HCT116 (cell line): Measurements from ENCODE around the gene ITGA2B. TPM values are rescaled to one million over a fixed set of nuclear protein-coding genes. Genes with fewer than 3 reads are reported as not detected.

ENCODE experiments used
- ATAC-seq: fragments of 200-7000 bp; cut with Tn5 transposase; 2 replicates; pipeline ENCODE4 v1.9.1; 2020; ENCODE audit warnings: mild to moderate bottlenecking, moderate library complexity
- BruUV-seq: library from RNA; stranded (reverse); fragments of 400-500 nt; replicated peaks from 2 replicates; lab custom pipeline; 2021; lab: Mats Ljungman, UMichigan
- CTCF ChIA-PET: fragments of 300-600 bp; sonication (Branson Sonifier 250); formaldehyde crosslinking; loops from one replicate; lab custom pipeline; 2021; ENCODE audit warnings: antibody characterized with exemption; lab: Charles Lee
- POLR2A ChIA-PET: fragments of 300-600, 350-600 bp; sonication (Branson Sonifier 250); formaldehyde crosslinking; loops from one replicate; lab custom pipeline; 2021; ENCODE audit warnings: antibody characterized with exemption; lab: Charles Lee
- RAD21 ChIA-PET, 2 experiments: fragments of 300-600 bp; sonication (Branson Sonifier 250); formaldehyde crosslinking; loops; one replicate each; lab custom pipeline; 2023; ENCODE audit warnings: low total read pairs in 2 of 2; ENCODE audit not compliant: uncharacterized antibody in 2 of 2, unreplicated experiment in 2 of 2, low non-redundant PET in 1 of 2; lab: Charles Lee
- DNase-seq: peaks from one replicate; pipeline ENCODE4 v3.0.0-alpha.2; 2010; ENCODE audit warnings: low read depth, low spot score
- H2AFZ ChIP-seq: fragments of 200-600 bp; shearing (Covaris generic), sonication (generic); 2 replicates; pipeline ENCODE4 v1.6.1; 2017; ENCODE audit warnings: low read depth, mixed run types, mixed read lengths, antibody characterized with exemption, low read length; ENCODE audit not compliant: poor library complexity, severe bottlenecking
- H3K27ac ChIP-seq: 2 replicates; pipeline ENCODE4 v1.5.1; 2012; ENCODE audit warnings: low read depth, low read length
- H3K27me3 ChIP-seq: fragments of 200-600 bp; sonication (generic); 2 replicates; pipeline ENCODE4 v1.6.1; 2016; ENCODE audit warnings: mixed run types, low read length, mixed read lengths; ENCODE audit not compliant: insufficient read depth
- H3K36me3 ChIP-seq, 2 experiments: fragments of 200-500 bp in 1 of 2; fragments of 200-600 bp in 1 of 2; sonication (Bioruptor generic) in 1 of 2; sonication (generic) in 1 of 2; 2 replicates each; pipeline versions ENCODE4 v1.5.1 to v1.6.1; 2014 to 2016; ENCODE audit warnings: low read length in 2 of 2, inconsistent platforms in 1 of 2, mixed read lengths in 1 of 2, mixed run types in 1 of 2; ENCODE audit not compliant: insufficient read depth in 2 of 2, control insufficient read depth in 1 of 2
- H3K4me1 ChIP-seq, 2 experiments: fragments of 200-600 bp in 1 of 2; sonication (generic) in 1 of 2; 2 replicates each; pipeline versions ENCODE4 v1.5.1 to v1.6.1; 2012 to 2017; ENCODE audit warnings: low read length in 2 of 2, inconsistent platforms in 1 of 2, mild to moderate bottlenecking in 1 of 2, mixed read lengths in 1 of 2, mixed run types in 1 of 2, moderate library complexity in 1 of 2; ENCODE audit not compliant: insufficient read depth in 2 of 2, control insufficient read depth in 1 of 2
- H3K4me2 ChIP-seq: fragments of 200-600 bp; sonication (generic); 2 replicates; pipeline ENCODE4 v1.6.1; 2017; ENCODE audit warnings: mixed run types, low read length, mixed read lengths
- H3K4me3 ChIP-seq, 2 experiments: fragments of 200-600 bp in 1 of 2; sonication (generic) in 1 of 2; replicated peaks in 1 of 2; 2 replicates each; pipeline ENCODE4 v1.5.1; 2011 to 2016; ENCODE audit warnings: low read length in 2 of 2, control low read depth in 1 of 2, low read depth in 1 of 2, mild to moderate bottlenecking in 1 of 2, mixed read lengths in 1 of 2, mixed run types in 1 of 2
- H3K79me2 ChIP-seq: fragments of 200-600 bp; sonication (generic); 2 replicates; pipeline ENCODE4 v1.6.1; 2017; ENCODE audit warnings: mild to moderate bottlenecking, mixed run types, low read length, moderate library complexity, mixed read lengths; ENCODE audit not compliant: insufficient read depth
- H3K9ac ChIP-seq: fragments of 200-600 bp; sonication (generic); 2 replicates; pipeline ENCODE4 v1.6.1; 2016; ENCODE audit warnings: low read length, mixed read lengths
- H3K9me2 ChIP-seq: fragments of 200-600 bp; sonication (generic), shearing (Covaris generic); 2 replicates; pipeline ENCODE4 v1.6.1; 2017; ENCODE audit warnings: mixed run types, mild to moderate bottlenecking, moderate library complexity; ENCODE audit not compliant: insufficient read depth
- H3K9me3 ChIP-seq, 2 experiments: fragments of 200-500 bp in 1 of 2; fragments of 200-600 bp in 1 of 2; sonication (Bioruptor generic) in 1 of 2; sonication (generic) in 1 of 2; 2 replicates each; pipeline ENCODE4 v1.6.1; 2014 to 2017; ENCODE audit warnings: low read length in 2 of 2, mixed read lengths in 2 of 2, inconsistent platforms in 1 of 2, low read depth in 1 of 2, mild to moderate bottlenecking in 1 of 2, mixed run types in 1 of 2, moderate library complexity in 1 of 2; ENCODE audit not compliant: control insufficient read depth in 1 of 2, insufficient read depth in 1 of 2
- H4K20me1 ChIP-seq: fragments of 200-600 bp; sonication (generic), shearing (Covaris generic); 2 replicates; pipeline ENCODE4 v1.6.1; 2017; ENCODE audit warnings: mixed run types, mild to moderate bottlenecking, moderate library complexity; ENCODE audit not compliant: insufficient read depth
- EGR1 ChIP-seq: IDR thresholded peaks from 2 replicates; pipeline ENCODE4 v1.6.1; 2012; ENCODE audit warnings: low read depth
- EZH2 ChIP-seq: fragments of 200-600 bp; sonication (generic); IDR thresholded peaks from 2 replicates; pipeline ENCODE4 v1.6.1; 2017; ENCODE audit warnings: antibody characterized with exemption, mixed run types
- EZH2phosphoT487 ChIP-seq: fragments of 200-600 bp; IDR thresholded peaks from 2 replicates; pipeline ENCODE4 v1.6.1; 2018; ENCODE audit warnings: antibody characterized with exemption, borderline replicate concordance
- RAD21 ChIP-seq: IDR thresholded peaks from 2 replicates; pipeline ENCODE4 v1.6.1; 2012; ENCODE audit warnings: low read depth, mild to moderate bottlenecking
- SP1 ChIP-seq: IDR thresholded peaks from 2 replicates; pipeline ENCODE4 v1.6.1; 2012; ENCODE audit warnings: low read depth
- SRF ChIP-seq: IDR thresholded peaks from 2 replicates; pipeline ENCODE4 v1.6.1; 2012; ENCODE audit warnings: low read depth
- ZFX ChIP-seq: fragments of 450-650 bp; IDR thresholded peaks from 2 replicates; pipeline ENCODE4 v1.6.1; 2017
- intact Hi-C: fragments of 100-400 bp; cut with micrococcal nuclease; formaldehyde crosslinking; loops from 2 replicates; pipeline ENCODE4 v1.10.0; 2022
- total RNA-seq: library from RNA; stranded (reverse); gene quantifications from one replicate; pipeline ENCODE4 v1.2.1, GENCODE V29; 2021; ENCODE audit not compliant: unreplicated experiment
- TF ChIP-seq, protein P1 (sequence below), 3 experiments: fragments of 200-600 bp in 1 of 3; sonication (generic) in 1 of 3; IDR thresholded peaks in 2 of 3; conservative IDR thresholded peaks in 1 of 3; 2 replicates each; pipeline ENCODE4 v1.5.1; 2012 to 2017; ENCODE audit warnings: low read depth in 2 of 3, low read length in 2 of 3, antibody characterized with exemption in 1 of 3, borderline replicate concordance in 1 of 3, control low read depth in 1 of 3, mild to moderate bottlenecking in 1 of 3, mixed read lengths in 1 of 3, mixed run types in 1 of 3, moderate library complexity in 1 of 3; ENCODE audit not compliant: insufficient read depth in 1 of 3

The ITGA2B gene
- total RNA-seq, 1 experiment from 2014 or later = 7.6 TPM

GRCh38 chr17:44351961-44352827 lies 37.3 kb downstream of the ITGA2B start:
- no peaks in the 10 kb centered on the region for H4K20me1 ChIP-seq
- H2AFZ ChIP-seq = no peak overlapping the region
- TSS peak; percentile 57 for BruUV-seq
- intact Hi-C loops = no loop called here
- no peak overlapping the region for H3K27ac ChIP-seq
- POLR2A ChIA-PET = no interaction called here
- ATAC-seq (no peak), DNase-seq (no peak)
- no peak overlapping the region for H3K4me2 ChIP-seq
- RAD21 ChIA-PET = no interaction called here
- H3K9me2 ChIP-seq = no peaks in the 10 kb centered on the region
- H3K4me3 ChIP-seq = no peak overlapping the region
- no peaks in the 10 kb centered on the region for H3K27me3 ChIP-seq
- H3K9me3 ChIP-seq = no peaks in the 10 kb centered on the region
- H3K36me3 ChIP-seq = peaks cover 0 to 4% of the 10 kb centered on the region in 2 experiments; a peak in 1 of 4 replicates
- H3K4me1 ChIP-seq = no peaks in the 10 kb centered on the region
- H3K79me2 ChIP-seq = no peaks in the 10 kb centered on the region
- TF ChIP-seq EGR1 = no peak
- TF ChIP-seq SP1 = no peak
- no peak for TF ChIP-seq RAD21
- TF ChIP-seq, protein P1, sequence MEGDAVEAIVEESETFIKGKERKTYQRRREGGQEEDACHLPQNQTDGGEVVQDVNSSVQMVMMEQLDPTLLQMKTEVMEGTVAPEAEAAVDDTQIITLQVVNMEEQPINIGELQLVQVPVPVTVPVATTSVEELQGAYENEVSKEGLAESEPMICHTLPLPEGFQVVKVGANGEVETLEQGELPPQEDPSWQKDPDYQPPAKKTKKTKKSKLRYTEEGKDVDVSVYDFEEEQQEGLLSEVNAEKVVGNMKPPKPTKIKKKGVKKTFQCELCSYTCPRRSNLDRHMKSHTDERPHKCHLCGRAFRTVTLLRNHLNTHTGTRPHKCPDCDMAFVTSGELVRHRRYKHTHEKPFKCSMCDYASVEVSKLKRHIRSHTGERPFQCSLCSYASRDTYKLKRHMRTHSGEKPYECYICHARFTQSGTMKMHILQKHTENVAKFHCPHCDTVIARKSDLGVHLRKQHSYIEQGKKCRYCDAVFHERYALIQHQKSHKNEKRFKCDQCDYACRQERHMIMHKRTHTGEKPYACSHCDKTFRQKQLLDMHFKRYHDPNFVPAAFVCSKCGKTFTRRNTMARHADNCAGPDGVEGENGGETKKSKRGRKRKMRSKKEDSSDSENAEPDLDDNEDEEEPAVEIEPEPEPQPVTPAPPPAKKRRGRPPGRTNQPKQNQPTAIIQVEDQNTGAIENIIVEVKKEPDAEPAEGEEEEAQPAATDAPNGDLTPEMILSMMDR (IDR thresholded peaks at IDR 0.05 in 2 of 3, conservative IDR thresholded peaks at IDR 0.05 in 1 of 3; ENCODE audit: borderline replicate concordance in 1 of 3, insufficient read depth in 1 of 3, low read depth in 2 of 3, low read length in 2 of 3) = no peak
- no peak for TF ChIP-seq EZH2phosphoT487
- TF ChIP-seq ZFX = no peak
- no peak for TF ChIP-seq EZH2
- no peak for TF ChIP-seq SRF
- CTCF ChIA-PET = interaction anchor here (1.1 to 1.9 kb wide), 2 partner anchors 8 to 21 kb away, joined by 3 to 9 read pairs; no protein-coding TSS in a partner anchor
- no peak overlapping the region for H3K9ac ChIP-seq
